SU-DHL-6 (cell line): ENCODE results near the gene PRSS2.
A peak's percentile ranks its signal among the peaks of the same experiment; 100 is the strongest.

Experiments
- H2AFZ ChIP-seq: fragments of 200-600 bp; sonication (generic); 2 replicates; pipeline ENCODE4 v1.6.1; 2014; ENCODE audit warnings: low read depth, mild to moderate bottlenecking, moderate library complexity, mixed read lengths, antibody characterized with exemption, low read length; ENCODE audit not compliant: severe bottlenecking
- H3F3A ChIP-seq: fragments of 200-600 bp; shearing (Covaris generic); 2 replicates; pipeline ENCODE4 v1.6.0; 2016; ENCODE audit warnings: antibody characterized with exemption, mild to moderate bottlenecking; ENCODE audit not compliant: insufficient read depth
- H3K27ac ChIP-seq: fragments of 200-600 bp; sonication (generic); 2 replicates; pipeline ENCODE4 v1.5.1; 2016; ENCODE audit warnings: low read depth, mild to moderate bottlenecking, low read length, moderate library complexity, mixed read lengths
- H3K27me3 ChIP-seq: fragments of 200-600 bp; sonication (generic), shearing (Covaris generic); 2 replicates; pipeline ENCODE4 v1.6.0; 2014; ENCODE audit warnings: mild to moderate bottlenecking, low read length
- H3K36me3 ChIP-seq: fragments of 200-600 bp; sonication (generic); 2 replicates; pipeline ENCODE4 v1.6.1; 2014; ENCODE audit warnings: mild to moderate bottlenecking, low read length, mixed read lengths
- H3K4me2 ChIP-seq: fragments of 300-600, 200-600 bp; shearing (Covaris generic), sonication (generic); 2 replicates; pipeline ENCODE4 v1.6.0; 2014; ENCODE audit warnings: low read length, low read depth, mild to moderate bottlenecking; ENCODE audit not compliant: poor library complexity, severe bottlenecking
- H3K4me3 ChIP-seq: fragments of 200-600 bp; sonication (generic); 2 replicates; pipeline ENCODE4 v1.5.1; 2014; ENCODE audit warnings: antibody characterized with exemption, low read length, mild to moderate bottlenecking, mixed read lengths; ENCODE audit not compliant: insufficient read depth, poor library complexity, severe bottlenecking
- H3K79me2 ChIP-seq: fragments of 200-600 bp; sonication (generic); 2 replicates; pipeline ENCODE4 v1.6.1; 2014; ENCODE audit warnings: mild to moderate bottlenecking, low read length, moderate library complexity; ENCODE audit not compliant: insufficient read depth
- H3K9ac ChIP-seq: fragments of 200-600 bp; sonication (generic); 2 replicates; pipeline ENCODE4 v1.7.0; 2014; ENCODE audit warnings: mild to moderate bottlenecking, low read length
- H3K9me2 ChIP-seq: fragments of 200-600 bp; sonication (generic); replicated peaks from 2 replicates; pipeline ENCODE4 v1.6.1; 2014; ENCODE audit warnings: low read length; ENCODE audit not compliant: insufficient read depth
- H3K9me3 ChIP-seq: fragments of 200-600 bp; sonication (generic); 2 replicates; pipeline ENCODE4 v1.6.1; 2014; ENCODE audit warnings: low read length, mixed read lengths; ENCODE audit not compliant: insufficient read depth
- H4K20me1 ChIP-seq: fragments of 200-600 bp; sonication (generic); 2 replicates; pipeline ENCODE4 v1.6.1; 2014; ENCODE audit warnings: low read depth, mild to moderate bottlenecking, antibody characterized with exemption, low read length, moderate library complexity, mixed read lengths
- EZH2phosphoT487 ChIP-seq: fragments of 200-600 bp; sonication (generic), shearing (Covaris generic); conservative IDR thresholded peaks from 2 replicates; pipeline ENCODE4 v1.6.1; 2018; ENCODE audit warnings: mild to moderate bottlenecking, antibody characterized with exemption, low read length, moderate library complexity, mixed read lengths
- TF ChIP-seq, protein P1 (sequence below): fragments of 200-600 bp; sonication (generic); IDR thresholded peaks from one replicate; pipeline ENCODE4 v1.5.1; 2017; ENCODE audit warnings: antibody characterized with exemption, mild to moderate bottlenecking, low read length, moderate library complexity; ENCODE audit not compliant: insufficient read depth, poor library complexity, severe bottlenecking

The PRSS2 gene

DNA sequence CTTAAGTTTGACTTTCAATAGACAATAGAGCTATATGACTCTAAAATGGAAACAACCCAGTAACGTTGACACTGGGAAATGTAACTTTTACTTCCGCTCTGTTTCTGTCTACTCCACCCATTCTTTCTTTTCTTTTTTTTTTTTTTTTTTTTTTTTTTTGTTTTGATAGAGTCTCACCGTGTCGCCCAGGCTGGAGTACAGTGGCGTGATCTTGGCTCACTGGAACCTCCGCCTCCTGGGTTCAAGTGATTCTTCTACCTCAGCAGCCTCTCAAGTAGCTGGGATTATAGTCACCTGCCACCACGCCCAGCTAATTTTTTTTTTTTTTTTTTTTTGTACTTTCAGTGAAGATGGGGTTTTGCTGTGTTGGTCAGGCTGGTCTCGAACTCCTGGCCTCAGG is 13.9 kb downstream of the PRSS2 start:
- no peaks in the 10 kb centered on the region for H3K9me2 ChIP-seq
- H3K27ac ChIP-seq: peak overlapping the region; percentile 62
- peak overlapping the region; percentile 41 for H3K4me2 ChIP-seq
- no peaks in the 10 kb centered on the region for H3K36me3 ChIP-seq
- no peaks in the 10 kb centered on the region for H3K79me2 ChIP-seq
- no peak overlapping the region for H3K4me3 ChIP-seq
- H3K9me3 ChIP-seq: no peaks in the 10 kb centered on the region
- H2AFZ ChIP-seq: no peak overlapping the region
- H3K27me3 ChIP-seq: no peaks in the 10 kb centered on the region
- TF ChIP-seq, protein P1, sequence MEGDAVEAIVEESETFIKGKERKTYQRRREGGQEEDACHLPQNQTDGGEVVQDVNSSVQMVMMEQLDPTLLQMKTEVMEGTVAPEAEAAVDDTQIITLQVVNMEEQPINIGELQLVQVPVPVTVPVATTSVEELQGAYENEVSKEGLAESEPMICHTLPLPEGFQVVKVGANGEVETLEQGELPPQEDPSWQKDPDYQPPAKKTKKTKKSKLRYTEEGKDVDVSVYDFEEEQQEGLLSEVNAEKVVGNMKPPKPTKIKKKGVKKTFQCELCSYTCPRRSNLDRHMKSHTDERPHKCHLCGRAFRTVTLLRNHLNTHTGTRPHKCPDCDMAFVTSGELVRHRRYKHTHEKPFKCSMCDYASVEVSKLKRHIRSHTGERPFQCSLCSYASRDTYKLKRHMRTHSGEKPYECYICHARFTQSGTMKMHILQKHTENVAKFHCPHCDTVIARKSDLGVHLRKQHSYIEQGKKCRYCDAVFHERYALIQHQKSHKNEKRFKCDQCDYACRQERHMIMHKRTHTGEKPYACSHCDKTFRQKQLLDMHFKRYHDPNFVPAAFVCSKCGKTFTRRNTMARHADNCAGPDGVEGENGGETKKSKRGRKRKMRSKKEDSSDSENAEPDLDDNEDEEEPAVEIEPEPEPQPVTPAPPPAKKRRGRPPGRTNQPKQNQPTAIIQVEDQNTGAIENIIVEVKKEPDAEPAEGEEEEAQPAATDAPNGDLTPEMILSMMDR: no peak
- TF ChIP-seq EZH2phosphoT487: no peak
- H3K9ac ChIP-seq: no peak overlapping the region
- no peaks in the 10 kb centered on the region for H4K20me1 ChIP-seq
- H3F3A ChIP-seq: no peaks in the 10 kb centered on the region

DNA sequence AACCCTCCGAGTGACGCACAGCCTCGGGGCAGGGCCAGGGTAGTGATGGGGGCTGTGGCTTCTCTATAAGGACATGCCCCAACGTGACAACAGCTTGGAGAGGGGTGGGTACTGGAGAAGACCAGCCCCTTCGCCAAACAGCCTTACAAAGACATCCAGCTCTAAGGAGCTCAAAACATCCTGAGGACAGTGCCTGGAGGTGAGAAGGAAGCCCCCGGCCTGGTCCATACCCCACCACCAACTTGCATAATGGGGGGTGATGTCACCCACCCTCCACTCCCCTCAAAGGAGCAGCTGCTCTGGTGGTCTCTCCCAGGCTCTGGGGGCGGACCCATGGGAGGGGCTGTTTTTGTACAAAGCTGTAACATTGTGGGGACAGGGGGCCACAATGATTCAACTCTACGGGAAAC is 15.1 kb downstream of the PRSS2 start:
- Histone ChIP-seq H3K9ac (no peak overlapping the region), H3F3A (no peaks in the 10 kb centered on the region), H3K27me3 (no peaks in the 10 kb centered on the region), H3K36me3 (no peaks in the 10 kb centered on the region), H4K20me1 (no peaks in the 10 kb centered on the region), H3K4me3 (no peak overlapping the region), H3K9me3 (no peaks in the 10 kb centered on the region), H3K4me2 (no peak overlapping the region), H3K27ac (no peak overlapping the region), H3K9me2 (no peaks in the 10 kb centered on the region), H3K79me2 (no peaks in the 10 kb centered on the region), H2AFZ (no peak overlapping the region)
- TF ChIP-seq EZH2phosphoT487: no peak
- TF ChIP-seq, protein P1: no peak

DNA sequence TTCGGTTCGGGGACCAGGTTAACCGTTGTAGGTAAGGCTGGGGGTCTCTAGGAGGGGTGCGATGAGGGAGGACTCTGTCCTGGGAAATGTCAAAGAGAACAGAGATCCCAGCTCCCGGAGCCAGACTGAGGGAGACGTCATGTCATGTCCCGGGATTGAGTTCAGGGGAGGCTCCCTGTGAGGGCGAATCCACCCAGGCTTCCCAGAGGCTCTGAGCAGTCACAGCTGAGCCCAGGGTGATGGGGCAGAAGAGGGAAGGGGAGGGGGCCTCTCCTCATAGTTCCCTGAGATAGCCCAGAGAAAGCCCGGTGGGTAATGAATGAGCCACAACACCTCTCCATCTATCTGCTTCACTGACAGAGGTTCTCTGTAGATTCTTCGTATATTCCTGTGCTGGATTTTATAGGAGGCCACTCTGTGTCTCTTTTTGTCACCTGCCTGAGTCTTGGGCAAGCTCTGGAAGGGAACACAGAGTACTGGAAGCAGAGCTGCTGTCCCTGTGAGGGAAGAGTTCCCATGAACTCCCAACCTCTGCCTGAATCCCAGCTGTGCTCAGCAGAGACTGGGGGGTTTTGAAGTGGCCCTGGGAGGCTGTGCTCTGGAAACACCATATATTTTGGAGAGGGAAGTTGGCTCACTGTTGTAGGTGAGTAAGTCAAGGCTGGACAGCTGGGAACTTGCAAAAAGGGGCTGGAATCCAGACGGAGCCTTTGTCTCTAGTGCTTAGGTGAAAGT is 16.4 kb downstream of the PRSS2 start:
- no peak overlapping the region for H3K9ac ChIP-seq
- H3K79me2 ChIP-seq: no peaks in the 10 kb centered on the region
- no peak overlapping the region for H2AFZ ChIP-seq
- H3K4me2 ChIP-seq: no peak overlapping the region
- H3K36me3 ChIP-seq: no peaks in the 10 kb centered on the region
- no peaks in the 10 kb centered on the region for H3K9me2 ChIP-seq
- no peak overlapping the region for H3K4me3 ChIP-seq
- no peaks in the 10 kb centered on the region for H3F3A ChIP-seq
- H3K27ac ChIP-seq: no peak overlapping the region
- H4K20me1 ChIP-seq: no peaks in the 10 kb centered on the region
- TF ChIP-seq EZH2phosphoT487: no peak
- TF ChIP-seq, protein P1: no peak
- no peaks in the 10 kb centered on the region for H3K9me3 ChIP-seq
- no peaks in the 10 kb centered on the region for H3K27me3 ChIP-seq
